Trophoblast cell (in vitro differentiated cells and primary cell): ENCODE results near the gene ADCY5.

ENCODE experiments used
- DNase-seq, 2 donors: peaks; one replicate each; pipeline ENCODE4 v3.0.0-alpha.2; 2016
- H2AFZ ChIP-seq: 2 replicates; pipeline ENCODE4 v1.6.1; 2013; ENCODE audit warnings: low read length, moderate library complexity, mild to moderate bottlenecking; ENCODE audit not compliant: insufficient read depth, poor library complexity
- H2AK5ac ChIP-seq: 2 replicates; pipeline ENCODE4 v1.6.1; 2013; ENCODE audit warnings: mild to moderate bottlenecking, low read length
- H2BK120ac ChIP-seq: 2 replicates; pipeline ENCODE4 v1.6.1; 2013; ENCODE audit warnings: low read length, mild to moderate bottlenecking, moderate library complexity; ENCODE audit not compliant: insufficient read depth, poor library complexity
- H2BK12ac ChIP-seq: 2 replicates; pipeline ENCODE4 v1.6.1; 2013; ENCODE audit warnings: mild to moderate bottlenecking, low read length, moderate library complexity
- H2BK5ac ChIP-seq: 2 replicates; pipeline ENCODE4 v1.6.1; 2013; ENCODE audit warnings: low read length, low read depth, moderate library complexity, mild to moderate bottlenecking; ENCODE audit not compliant: poor library complexity
- H3K14ac ChIP-seq: 2 replicates; pipeline ENCODE4 v1.6.1; 2013; ENCODE audit warnings: mild to moderate bottlenecking, low read length
- H3K18ac ChIP-seq: 2 replicates; pipeline ENCODE4 v1.6.1; 2013; ENCODE audit warnings: mild to moderate bottlenecking, low read length
- H3K23ac ChIP-seq: 2 replicates; pipeline ENCODE4 v1.6.1; 2013; ENCODE audit warnings: low read length
- H3K27ac ChIP-seq: 2 replicates; pipeline ENCODE4 v1.5.1; 2013; ENCODE audit warnings: low read depth, mild to moderate bottlenecking, inconsistent platforms, low read length, moderate library complexity
- H3K27me3 ChIP-seq: 2 replicates; pipeline ENCODE4 v1.6.1; 2013; ENCODE audit warnings: inconsistent platforms, mild to moderate bottlenecking, low read length, moderate library complexity; ENCODE audit not compliant: insufficient read depth
- H3K36me3 ChIP-seq, 2 experiments: 1 replicate in 1 of 2; 2 replicates in 1 of 2; pipeline ENCODE4 v1.6.1; 2013; ENCODE audit warnings: low read length in 2 of 2, mild to moderate bottlenecking in 2 of 2, moderate library complexity in 1 of 2; ENCODE audit not compliant: insufficient read depth in 2 of 2, control insufficient read depth in 1 of 2
- H3K4ac ChIP-seq: 2 replicates; pipeline ENCODE4 v1.6.1; 2013; ENCODE audit warnings: low read depth, mild to moderate bottlenecking, low read length, moderate library complexity
- H3K4me1 ChIP-seq, 2 experiments: 1 replicate in 1 of 2; 2 replicates in 1 of 2; pipeline ENCODE4 v1.6.1; 2013; ENCODE audit warnings: low read length in 2 of 2, mild to moderate bottlenecking in 2 of 2, moderate library complexity in 1 of 2; ENCODE audit not compliant: insufficient read depth in 2 of 2, control insufficient read depth in 1 of 2
- H3K4me2 ChIP-seq: 2 replicates; pipeline ENCODE4 v1.6.1; 2013; ENCODE audit warnings: inconsistent platforms, mild to moderate bottlenecking, low read length, moderate library complexity
- H3K4me3 ChIP-seq: 2 replicates; pipeline ENCODE4 v1.5.1; 2013; ENCODE audit warnings: mild to moderate bottlenecking, low read depth, low read length, inconsistent platforms
- H3K79me1 ChIP-seq: one replicate; pipeline ENCODE4 v1.6.1; 2013; ENCODE audit warnings: low read length
- H3K79me2 ChIP-seq: 2 replicates; pipeline ENCODE4 v1.6.1; 2013; ENCODE audit warnings: low read length, mild to moderate bottlenecking; ENCODE audit not compliant: control insufficient read depth, insufficient read depth, poor library complexity
- H3K9ac ChIP-seq: 2 replicates; pipeline ENCODE4 v1.6.1; 2013; ENCODE audit warnings: mild to moderate bottlenecking, low read length
- H3K9me3 ChIP-seq: 2 replicates; pipeline ENCODE4 v1.6.1; 2013; ENCODE audit warnings: low read depth, mild to moderate bottlenecking, control low read depth, inconsistent platforms, low read length; ENCODE audit not compliant: insufficient read depth
- H4K12ac ChIP-seq: 2 replicates; pipeline ENCODE4 v1.6.1; 2013; ENCODE audit warnings: low read depth, mild to moderate bottlenecking, low read length, moderate library complexity
- H4K8ac ChIP-seq: 2 replicates; pipeline ENCODE4 v1.6.1; 2013; ENCODE audit warnings: low read depth, mild to moderate bottlenecking, low read length, moderate library complexity
- H4K91ac ChIP-seq: one replicate; pipeline ENCODE4 v1.6.1; 2013; ENCODE audit warnings: low read depth, mild to moderate bottlenecking, low read length, moderate library complexity
- WGBS: extraction: QIAGEN DNeasy Blood & Tissue Kit; methylation state at CpG from one replicate; pipeline ENCODE4 v1.1.7; 2013; ENCODE audit warnings: missing lambda C conversion rate; ENCODE audit not compliant: insufficient read length, insufficient coverage; ENCODE audit errors: extremely low coverage; 5-methylcytosine and 5-hydroxymethylcytosine counted together

ADCY5 gene

DNA sequence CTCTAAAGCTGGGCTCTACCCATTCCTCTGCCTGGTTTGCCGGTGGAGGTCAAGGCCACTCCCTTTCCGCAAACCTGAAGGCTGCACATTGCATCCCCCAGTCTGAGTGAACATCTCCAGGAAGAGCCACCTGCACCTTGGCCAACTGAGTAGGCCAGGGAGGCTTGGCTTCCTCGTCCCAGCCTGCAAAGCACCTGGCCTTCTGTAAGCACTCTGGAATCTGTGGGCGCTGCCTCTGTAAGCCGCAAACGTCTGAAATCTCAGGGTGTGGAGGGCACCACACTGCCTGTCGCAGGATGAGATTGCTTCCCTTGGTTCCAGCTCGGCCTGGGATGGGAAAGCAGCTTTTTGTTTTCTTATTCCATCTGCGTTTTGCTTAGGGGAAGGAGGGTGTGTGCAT is 165.8 kb downstream of the ADCY5 start:
- H2BK120ac ChIP-seq: no peak overlapping the region
- no peak overlapping the region for H3K27ac ChIP-seq
- no peak overlapping the region for H4K8ac ChIP-seq
- H3K23ac ChIP-seq: no peak overlapping the region
- H2BK5ac ChIP-seq: no peak overlapping the region
- peaks cover 6 to 11% of the 10 kb centered on the region in 2 experiments for H3K4me1 ChIP-seq
- no peak for DNase-seq
- H4K91ac ChIP-seq: no peak overlapping the region
- H2BK12ac ChIP-seq: no peak overlapping the region
- H3K36me3 ChIP-seq: no peaks in the 10 kb centered on the region
- no peak overlapping the region for H3K18ac ChIP-seq
- no peak overlapping the region for H3K4me3 ChIP-seq
- H3K27me3 ChIP-seq: no peaks in the 10 kb centered on the region
- no peak overlapping the region for H4K12ac ChIP-seq
- no CpG with 5 or more reads among the region's 9 CpGs for WGBS
- H2AK5ac ChIP-seq: no peak overlapping the region
- H3K14ac ChIP-seq: no peak overlapping the region
- H3K79me1 ChIP-seq: no peaks in the 10 kb centered on the region
- no peaks in the 10 kb centered on the region for H3K9me3 ChIP-seq
- no peak overlapping the region for H3K9ac ChIP-seq
- H2AFZ ChIP-seq: no peak overlapping the region
- H3K79me2 ChIP-seq: no peaks in the 10 kb centered on the region
- no peak overlapping the region for H3K4me2 ChIP-seq
- H3K4ac ChIP-seq: no peak overlapping the region

DNA sequence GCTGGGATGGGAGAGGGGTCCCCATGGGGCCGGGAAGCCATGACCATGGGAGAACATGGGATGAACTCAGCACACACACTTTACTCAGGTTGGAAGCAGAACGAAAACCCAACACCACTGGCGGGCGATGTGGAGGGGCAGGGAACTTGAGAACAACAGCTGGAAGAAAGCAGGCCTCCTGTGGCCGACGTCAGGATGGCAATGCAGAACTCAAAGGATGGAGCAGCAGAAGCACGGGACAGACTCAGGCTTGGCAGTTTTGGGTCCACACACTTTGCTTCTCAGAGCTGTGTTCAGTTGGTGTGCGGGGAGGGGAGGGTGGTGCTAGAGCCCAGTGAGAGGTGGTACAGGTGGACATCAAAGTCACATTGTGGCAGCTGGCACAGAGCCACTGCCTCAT is 166.4 kb downstream of the ADCY5 start:
- Histone ChIP-seq H3K4me2 (no peak overlapping the region), H2BK5ac (no peak overlapping the region), H4K8ac (no peak overlapping the region), H2BK12ac (no peak overlapping the region), H3K23ac (no peak overlapping the region), H3K79me1 (no peaks in the 10 kb centered on the region), H3K27ac (no peak overlapping the region), H2AFZ (no peak overlapping the region), H2BK120ac (no peak overlapping the region), H3K9ac (no peak overlapping the region), H4K12ac (no peak overlapping the region), H3K18ac (no peak overlapping the region), H3K27me3 (no peaks in the 10 kb centered on the region), H3K79me2 (no peaks in the 10 kb centered on the region), H3K4me1 (peaks cover 6 to 11% of the 10 kb centered on the region in 2 experiments), H2AK5ac (no peak overlapping the region), H4K91ac (no peak overlapping the region), H3K4me3 (no peak overlapping the region), H3K14ac (no peak overlapping the region), H3K9me3 (no peaks in the 10 kb centered on the region), H3K36me3 (no peaks in the 10 kb centered on the region), H3K4ac (no peak overlapping the region)
- WGBS: no CpG with 5 or more reads among the region's 8 CpGs
- DNase-seq: no peak

DNA sequence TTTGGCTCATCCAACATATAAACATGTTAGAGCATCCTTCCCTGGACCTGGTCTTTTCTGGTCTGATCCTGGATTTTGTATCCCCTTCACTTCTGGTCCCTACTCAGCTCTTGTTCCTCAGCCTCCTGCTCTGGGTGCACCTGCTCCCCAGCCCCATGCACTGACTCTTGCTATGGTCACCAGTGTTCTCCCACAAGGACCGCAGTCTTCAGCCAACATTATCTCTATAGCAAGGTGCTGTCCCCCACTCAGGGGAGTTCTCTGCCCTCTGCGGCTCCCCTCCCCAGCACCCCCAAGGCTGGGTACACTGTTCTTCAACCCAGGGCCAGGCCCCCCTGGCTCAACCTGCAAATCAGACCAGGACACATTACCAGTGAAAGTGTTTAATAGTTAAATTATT is 167.0 kb downstream of the ADCY5 start:
- no peak overlapping the region for H2AFZ ChIP-seq
- no peak overlapping the region for H3K27ac ChIP-seq
- no peaks in the 10 kb centered on the region for H3K27me3 ChIP-seq
- no peak overlapping the region for H4K12ac ChIP-seq
- H3K18ac ChIP-seq: no peak overlapping the region
- H2BK12ac ChIP-seq: no peak overlapping the region
- no peak overlapping the region for H4K91ac ChIP-seq
- no peak overlapping the region for H3K14ac ChIP-seq
- no peak overlapping the region for H3K4ac ChIP-seq
- no peaks in the 10 kb centered on the region for H3K36me3 ChIP-seq
- no peak overlapping the region for H2BK120ac ChIP-seq
- no peak overlapping the region for H4K8ac ChIP-seq
- H3K4me2 ChIP-seq: no peak overlapping the region
- no peak overlapping the region for H3K9ac ChIP-seq
- H2BK5ac ChIP-seq: no peak overlapping the region
- WGBS: no CpG with 5 or more reads among the region's 2 CpGs
- H3K4me1 ChIP-seq: peaks cover 6 to 11% of the 10 kb centered on the region in 2 experiments
- no peak overlapping the region for H3K4me3 ChIP-seq
- no peak overlapping the region for H2AK5ac ChIP-seq
- H3K23ac ChIP-seq: no peak overlapping the region
- DNase-seq: no peak
- no peaks in the 10 kb centered on the region for H3K79me1 ChIP-seq
- H3K9me3 ChIP-seq: no peaks in the 10 kb centered on the region
- no peaks in the 10 kb centered on the region for H3K79me2 ChIP-seq

DNA sequence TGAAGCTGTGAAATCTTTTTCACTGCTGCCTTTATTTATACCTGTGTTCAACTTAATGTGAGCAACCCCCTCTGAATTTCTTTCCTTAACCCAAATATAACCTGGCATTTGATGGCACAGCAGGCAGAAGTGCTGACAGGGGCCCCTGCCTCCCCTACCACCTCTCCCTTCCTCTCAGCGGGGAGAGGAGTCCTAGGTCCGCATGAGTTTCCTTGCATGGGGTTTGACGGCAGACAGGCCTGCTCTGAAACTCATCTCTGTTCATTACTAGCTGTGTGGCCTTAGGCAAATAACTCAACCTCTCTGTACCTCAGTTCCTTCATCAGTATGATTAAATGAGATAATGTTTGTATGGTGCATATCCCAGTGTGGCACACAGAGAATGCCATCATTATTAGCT is 167.5 kb downstream of the ADCY5 start:
- Histone ChIP-seq H2BK12ac (no peak overlapping the region), H3K27ac (no peak overlapping the region), H3K4me1 (peaks cover 6 to 11% of the 10 kb centered on the region in 2 experiments), H3K9me3 (no peaks in the 10 kb centered on the region), H3K27me3 (no peaks in the 10 kb centered on the region), H2AK5ac (no peak overlapping the region), H3K4ac (no peak overlapping the region), H3K18ac (no peak overlapping the region), H3K79me2 (no peaks in the 10 kb centered on the region), H3K14ac (no peak overlapping the region), H3K4me2 (no peak overlapping the region), H3K4me3 (no peak overlapping the region), H3K9ac (no peak overlapping the region), H4K8ac (no peak overlapping the region), H4K91ac (no peak overlapping the region), H3K23ac (no peak overlapping the region), H4K12ac (no peak overlapping the region), H2BK5ac (no peak overlapping the region), H2BK120ac (no peak overlapping the region), H3K79me1 (no peaks in the 10 kb centered on the region), H2AFZ (no peak overlapping the region), H3K36me3 (no peaks in the 10 kb centered on the region)
- DNase-seq: no peak
- WGBS: no CpG with 5 or more reads among the region's 3 CpGs
